Duodenal mucosa (tissue), 2 donors: ENCODE measurements around the gene REEP1.

Experiments
- H3K27ac ChIP-seq: one replicate; pipeline ENCODE4 v1.7.0; 2013; ENCODE audit warnings: low read depth, low read length
- H3K27me3 ChIP-seq, 2 donors: one replicate each; pipeline ENCODE4 v1.7.0; 2013; ENCODE audit warnings: low read length in 2 of 2, control low read depth in 1 of 2; ENCODE audit not compliant: insufficient read depth in 2 of 2, control insufficient read depth in 1 of 2
- H3K36me3 ChIP-seq, 2 donors: one replicate each; pipeline ENCODE4 v1.7.0; 2013; ENCODE audit warnings: low read length in 2 of 2, control low read depth in 1 of 2; ENCODE audit not compliant: insufficient read depth in 2 of 2, control insufficient read depth in 1 of 2
- H3K4me1 ChIP-seq, 2 donors: one replicate each; pipeline ENCODE4 v1.7.0; 2013; ENCODE audit warnings: low read length in 2 of 2, control low read depth in 1 of 2; ENCODE audit not compliant: insufficient read depth in 2 of 2, control insufficient read depth in 1 of 2
- H3K4me3 ChIP-seq, 2 donors: one replicate each; pipeline ENCODE4 v1.7.0; 2013; ENCODE audit warnings: low read length in 2 of 2, low read depth in 1 of 2
- H3K9ac ChIP-seq, 2 donors: one replicate each; pipeline ENCODE4 v1.7.0; 2013; ENCODE audit warnings: low read length in 2 of 2, low read depth in 1 of 2
- H3K9me3 ChIP-seq, 2 donors: one replicate each; pipeline ENCODE4 v1.7.0; 2013; ENCODE audit warnings: low read length in 2 of 2, control low read depth in 1 of 2; ENCODE audit not compliant: control insufficient read depth in 1 of 2

The REEP1 gene

DNA sequence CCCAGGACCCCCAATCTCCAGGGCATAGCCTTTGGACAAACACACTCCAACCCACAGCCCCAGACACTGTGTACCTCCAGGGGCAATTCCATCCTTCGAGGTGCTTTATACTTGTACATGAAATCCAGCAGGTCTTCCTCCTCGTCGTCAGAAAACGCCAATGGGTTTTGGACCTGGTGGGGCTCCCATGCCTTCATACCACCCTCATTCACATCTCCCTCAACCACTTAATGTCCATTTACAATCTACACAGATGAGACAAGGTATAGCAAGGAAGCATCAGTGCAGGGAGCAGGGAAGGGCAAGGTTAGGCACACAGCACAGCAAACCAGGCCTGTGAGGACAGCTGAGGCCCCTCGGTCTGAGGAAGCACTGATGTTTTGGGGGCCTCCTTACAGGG is 117.5 kb downstream of the REEP1 start:
- H3K4me3 ChIP-seq = no peak overlapping the region
- H3K27ac ChIP-seq = no peak overlapping the region
- no peaks in the 10 kb centered on the region for H3K27me3 ChIP-seq
- H3K4me1 ChIP-seq = peaks cover 2 to 9% of the 10 kb centered on the region in 2 donors
- no peaks in the 10 kb centered on the region for H3K36me3 ChIP-seq
- no peaks in the 10 kb centered on the region for H3K9me3 ChIP-seq
- H3K9ac ChIP-seq = no peak overlapping the region

DNA sequence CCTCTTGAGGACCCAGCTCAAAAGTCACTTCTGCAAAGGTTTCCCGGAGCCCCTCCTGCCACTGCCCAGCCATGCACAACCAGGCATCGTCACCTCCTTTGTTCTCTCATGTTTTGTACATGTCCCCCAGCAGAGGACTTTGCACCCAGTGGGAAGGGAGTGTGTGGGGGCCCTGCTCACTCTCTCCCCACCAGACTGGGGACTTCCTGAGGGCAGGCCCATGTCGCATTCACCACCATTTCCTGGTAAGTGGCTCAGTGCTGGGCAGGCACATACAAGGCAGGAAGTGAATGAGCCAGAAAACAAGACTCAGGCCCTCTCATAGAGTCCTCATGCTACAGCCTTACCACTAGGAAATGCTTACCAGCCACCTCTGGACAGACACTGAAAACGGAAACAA is 119.3 kb downstream of the REEP1 start:
- Histone ChIP-seq H3K4me1 (peaks cover 19 to 20% of the 10 kb centered on the region in 2 donors), H3K4me3 (no peak overlapping the region), H3K27ac (no peak overlapping the region), H3K9ac (no peak overlapping the region), H3K36me3 (no peaks in the 10 kb centered on the region), H3K9me3 (no peaks in the 10 kb centered on the region), H3K27me3 (no peaks in the 10 kb centered on the region)

DNA sequence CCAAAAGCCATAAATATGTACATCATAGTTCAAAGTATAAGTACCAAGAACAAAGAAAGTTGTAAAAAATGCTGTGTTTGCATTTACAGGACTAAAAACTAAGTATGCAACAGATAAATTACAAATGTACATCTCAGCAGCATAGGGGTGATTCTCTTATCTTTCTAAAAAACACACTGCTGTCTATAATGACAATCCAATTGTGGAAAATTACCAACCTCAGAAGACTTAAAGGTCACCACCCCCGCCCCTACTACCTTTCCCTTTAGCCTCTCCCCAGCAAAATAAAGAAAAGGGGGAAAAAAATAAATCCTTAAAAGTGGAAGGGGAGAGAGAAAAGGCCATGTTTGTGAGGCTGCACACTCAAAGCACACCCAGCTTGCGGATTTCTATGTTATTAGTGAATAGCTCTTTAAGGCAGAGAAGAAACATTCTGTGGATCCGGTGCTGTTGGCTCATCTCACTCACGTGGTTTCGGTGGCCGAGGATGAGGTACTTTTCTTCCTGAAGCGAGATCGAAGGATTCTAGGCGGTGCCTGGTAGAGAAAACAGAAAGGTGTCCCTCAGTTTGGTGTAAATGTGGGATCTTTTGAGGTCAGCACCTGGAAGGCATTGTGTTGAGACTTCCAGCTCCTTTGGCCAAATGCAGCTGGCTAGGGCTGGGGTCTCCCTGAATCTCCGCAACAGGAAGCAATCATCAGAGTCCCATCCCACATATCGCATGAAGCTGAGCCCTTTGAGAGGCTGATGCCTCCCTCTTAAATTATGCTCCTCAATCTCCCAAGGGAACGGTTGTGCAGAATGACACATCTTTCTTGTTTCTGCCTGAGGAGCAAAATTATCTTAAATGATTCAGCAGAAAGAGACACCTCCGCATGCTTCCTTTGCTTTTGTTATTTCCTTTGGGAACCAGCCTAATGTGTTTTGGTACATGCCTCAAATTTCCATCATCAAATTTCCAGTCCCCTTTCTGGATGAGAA is 120.6 kb downstream of the REEP1 start:
- Histone ChIP-seq H3K36me3 (peaks cover 5 to 6% of the 10 kb centered on the region in 2 donors), H3K4me3 (no peak overlapping the region), H3K9me3 (no peaks in the 10 kb centered on the region), H3K27ac (no peak overlapping the region), H3K9ac (no peak overlapping the region), H3K4me1 (peaks cover 15 to 27% of the 10 kb centered on the region in 2 donors), H3K27me3 (no peaks in the 10 kb centered on the region)

DNA sequence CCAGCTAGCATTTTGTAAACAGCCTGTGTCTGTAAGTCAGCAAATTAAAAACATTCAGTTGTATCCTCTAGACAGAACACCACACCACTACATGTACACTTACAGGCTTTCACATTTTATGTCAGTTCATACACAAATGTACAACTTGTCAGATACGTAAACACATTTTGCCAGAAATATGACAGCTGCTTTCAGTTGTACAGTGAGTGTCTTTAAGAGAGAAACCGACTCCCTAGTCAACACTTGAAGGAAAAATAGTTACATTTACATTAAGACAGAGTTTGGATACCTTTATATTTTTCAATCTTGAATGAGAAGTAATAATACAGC is 123.0 kb downstream of the REEP1 start:
- no peaks in the 10 kb centered on the region for H3K9me3 ChIP-seq
- H3K36me3 ChIP-seq = peaks cover 23 to 27% of the 10 kb centered on the region in 2 donors
- no peak overlapping the region for H3K27ac ChIP-seq
- H3K4me3 ChIP-seq = no peak overlapping the region
- peaks cover 22 to 27% of the 10 kb centered on the region in 2 donors for H3K4me1 ChIP-seq
- no peaks in the 10 kb centered on the region for H3K27me3 ChIP-seq
- H3K9ac ChIP-seq = no peak overlapping the region

DNA sequence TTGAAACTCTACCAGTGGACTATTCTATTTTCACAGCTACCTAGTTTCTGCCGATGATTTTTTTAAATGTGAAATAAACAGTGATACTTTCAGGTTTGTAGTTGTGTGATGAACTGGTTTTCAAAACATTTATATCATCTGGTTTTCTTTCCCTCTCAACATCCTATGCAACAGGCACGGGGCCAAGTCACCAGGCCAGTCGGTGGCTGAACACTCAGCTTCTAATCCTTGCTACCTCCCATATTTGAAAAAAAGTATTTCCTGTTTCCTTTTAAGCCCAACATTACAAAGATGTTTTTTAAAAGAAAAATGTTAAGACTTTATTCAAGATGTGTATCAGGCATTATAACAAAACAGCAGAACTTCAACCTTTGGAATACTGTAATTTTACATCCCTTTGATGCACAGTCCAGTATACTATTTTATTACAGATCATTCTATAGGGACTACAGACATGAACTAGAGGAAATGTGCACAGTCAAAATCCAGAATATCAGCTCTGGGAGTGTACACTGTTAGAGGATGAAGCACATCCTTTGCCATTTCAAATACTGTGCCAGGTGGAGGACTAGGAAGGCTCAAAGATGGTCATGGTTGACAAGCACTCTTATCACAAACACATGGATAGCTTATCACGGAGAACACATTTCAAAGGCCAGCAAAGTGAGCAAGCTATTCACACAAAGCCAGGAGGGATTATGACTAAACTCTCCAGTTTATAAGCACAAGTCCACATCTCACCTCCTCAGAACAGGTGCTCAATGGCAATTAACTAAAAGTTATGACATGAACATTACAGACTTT is 123.5 kb downstream of the REEP1 start:
- Histone ChIP-seq H3K27me3 (no peaks in the 10 kb centered on the region), H3K9me3 (no peaks in the 10 kb centered on the region), H3K36me3 (peaks cover 27 to 33% of the 10 kb centered on the region in 2 donors), H3K27ac (no peak overlapping the region), H3K9ac (no peak overlapping the region), H3K4me1 (peaks cover 22 to 27% of the 10 kb centered on the region in 2 donors), H3K4me3 (no peak overlapping the region)

DNA sequence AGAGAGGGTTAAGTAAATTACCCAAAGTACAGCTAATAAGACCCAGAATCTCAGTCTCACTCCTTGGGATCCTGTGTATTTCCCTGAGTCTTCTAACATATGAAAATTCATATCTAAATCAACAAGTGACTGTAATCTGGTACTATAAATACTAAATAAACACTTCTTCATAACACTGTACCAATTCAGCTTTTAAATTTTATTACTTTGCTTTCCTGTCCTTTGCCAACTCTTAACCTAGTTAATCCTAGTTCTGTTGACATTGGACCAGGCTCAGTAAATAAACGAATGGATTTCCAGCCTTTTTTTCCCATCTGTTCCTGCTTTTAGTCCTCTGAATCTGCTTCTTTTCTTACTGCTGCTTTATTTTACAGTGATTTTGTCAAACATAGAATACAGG is 124.4 kb downstream of the REEP1 start:
- Histone ChIP-seq H3K9me3 (no peaks in the 10 kb centered on the region), H3K9ac (no peak overlapping the region), H3K27me3 (no peaks in the 10 kb centered on the region), H3K4me1 (peaks cover 22 to 27% of the 10 kb centered on the region in 2 donors), H3K4me3 (no peak overlapping the region), H3K36me3 (peaks cover 27 to 41% of the 10 kb centered on the region in 2 donors), H3K27ac (no peak overlapping the region)

DNA sequence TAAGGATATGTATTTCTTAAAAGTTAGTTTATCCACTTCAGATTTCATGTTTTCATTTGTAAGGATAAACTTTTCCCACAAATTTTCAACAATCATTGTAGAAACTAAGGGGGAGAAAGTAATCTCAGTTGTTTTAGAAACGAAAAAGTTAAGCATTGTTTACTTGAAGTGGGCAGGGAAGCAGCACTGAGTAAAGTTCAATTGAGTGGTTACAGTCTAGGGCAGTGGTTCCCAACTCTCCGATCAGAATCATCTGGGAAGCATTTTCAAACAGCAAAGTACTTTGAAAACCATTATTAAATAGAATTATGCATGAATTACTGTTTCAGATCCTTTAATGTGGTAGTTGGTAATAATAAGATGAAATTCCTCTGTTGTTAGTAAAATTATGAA is 125.6 kb downstream of the REEP1 start:
- Histone ChIP-seq H3K27ac (no peak overlapping the region), H3K9me3 (no peaks in the 10 kb centered on the region), H3K4me3 (no peak overlapping the region), H3K9ac (no peak overlapping the region), H3K27me3 (no peaks in the 10 kb centered on the region), H3K36me3 (peaks cover 31 to 54% of the 10 kb centered on the region in 2 donors), H3K4me1 (peaks cover 22 to 27% of the 10 kb centered on the region in 2 donors)

DNA sequence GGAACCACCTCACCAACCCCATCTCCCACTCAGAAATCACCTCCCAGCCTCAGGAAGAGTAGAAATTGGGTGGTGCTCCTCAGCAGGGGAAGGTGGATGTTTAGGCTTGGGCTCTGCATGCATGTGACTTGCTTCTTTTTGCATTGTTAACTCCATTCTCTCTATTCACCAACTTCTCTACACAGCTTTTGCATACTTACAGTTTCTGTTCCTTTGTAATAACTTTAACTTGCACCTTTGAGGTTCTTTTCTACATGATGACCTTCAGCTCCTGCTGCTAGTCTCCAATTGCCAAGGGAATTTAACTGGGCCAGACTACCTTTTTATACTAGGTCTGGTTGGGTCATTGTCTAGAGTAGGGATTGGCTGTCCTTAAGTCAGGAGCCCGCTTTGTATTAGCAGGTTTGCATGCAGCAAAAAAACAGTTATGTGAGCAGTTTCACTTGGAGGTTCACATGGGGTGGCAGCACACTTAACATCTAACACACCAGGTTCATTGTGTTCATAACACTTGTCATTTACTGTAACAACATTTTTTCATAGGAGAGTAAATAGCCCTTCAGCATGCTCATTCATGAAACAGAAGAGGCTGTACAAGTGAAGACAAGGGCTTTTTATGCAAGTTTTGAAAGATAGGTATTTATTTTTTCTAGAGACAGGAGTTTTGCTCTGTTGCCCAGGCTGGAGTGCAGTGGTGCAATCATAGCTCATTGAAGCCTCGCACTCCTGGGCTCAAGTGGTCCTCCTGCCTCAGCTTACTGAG is 126.2 kb downstream of the REEP1 start:
- no peaks in the 10 kb centered on the region for H3K27me3 ChIP-seq
- H3K9ac ChIP-seq = no peak overlapping the region
- no peak overlapping the region for H3K27ac ChIP-seq
- H3K9me3 ChIP-seq = no peaks in the 10 kb centered on the region
- peaks cover 22 to 27% of the 10 kb centered on the region in 2 donors for H3K4me1 ChIP-seq
- no peak overlapping the region for H3K4me3 ChIP-seq
- peaks cover 36 to 60% of the 10 kb centered on the region in 2 donors for H3K36me3 ChIP-seq

DNA sequence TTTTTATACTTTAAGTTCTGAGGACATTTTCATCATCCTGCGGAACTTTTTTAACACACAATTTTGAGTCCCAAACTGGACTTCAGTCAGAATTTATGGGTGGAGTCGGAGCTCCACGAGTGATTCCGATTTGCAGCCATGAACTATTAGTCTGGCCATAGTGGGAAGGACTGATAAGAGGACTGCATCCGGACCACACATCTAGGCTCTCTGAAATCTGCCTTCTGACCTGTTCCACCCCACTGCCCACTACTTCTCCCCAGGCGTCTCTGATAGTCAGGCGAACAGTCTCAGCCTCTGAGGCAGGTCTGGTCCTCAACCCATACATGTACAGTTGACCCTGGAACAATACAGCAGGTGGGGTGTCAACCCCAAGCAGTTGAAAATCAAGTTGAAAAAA is 133.0 kb downstream of the REEP1 start:
- Histone ChIP-seq H3K36me3 (peaks cover 13 to 37% of the 10 kb centered on the region in 2 donors), H3K9me3 (no peaks in the 10 kb centered on the region), H3K27me3 (no peaks in the 10 kb centered on the region), H3K27ac (no peak overlapping the region), H3K4me3 (no peak overlapping the region), H3K9ac (no peak overlapping the region), H3K4me1 (peaks cover 0 to 9% of the 10 kb centered on the region in 2 donors)
